HUES6 (cell line): ENCODE results near the gene AKAP6.

ENCODE experiments used
- H3K27ac ChIP-seq: 2 replicates; pipeline ENCODE4 v1.7.0; 2013; ENCODE audit warnings: low read depth, mild to moderate bottlenecking, low read length, inconsistent platforms
- H3K27me3 ChIP-seq: 2 replicates; pipeline ENCODE4 v1.6.1; 2013; ENCODE audit warnings: low read length; ENCODE audit not compliant: control insufficient read depth, insufficient read depth
- H3K36me3 ChIP-seq: 2 replicates; pipeline ENCODE4 v1.6.1; 2013; ENCODE audit warnings: low read length; ENCODE audit not compliant: control insufficient read depth, insufficient read depth
- H3K4me1 ChIP-seq: 2 replicates; pipeline ENCODE4 v1.6.1; 2013; ENCODE audit warnings: low read length; ENCODE audit not compliant: control insufficient read depth, insufficient read depth
- H3K4me3 ChIP-seq: 2 replicates; pipeline ENCODE4 v1.5.1; 2013; ENCODE audit warnings: low read depth, low read length
- H3K9ac ChIP-seq: one replicate; pipeline ENCODE4 v1.6.1; 2013; ENCODE audit warnings: mild to moderate bottlenecking, low read length
- H3K9me3 ChIP-seq: 2 replicates; pipeline ENCODE4 v1.6.1; 2013; ENCODE audit warnings: low read depth, low read length; ENCODE audit not compliant: control insufficient read depth, insufficient read depth

Gene AKAP6

DNA sequence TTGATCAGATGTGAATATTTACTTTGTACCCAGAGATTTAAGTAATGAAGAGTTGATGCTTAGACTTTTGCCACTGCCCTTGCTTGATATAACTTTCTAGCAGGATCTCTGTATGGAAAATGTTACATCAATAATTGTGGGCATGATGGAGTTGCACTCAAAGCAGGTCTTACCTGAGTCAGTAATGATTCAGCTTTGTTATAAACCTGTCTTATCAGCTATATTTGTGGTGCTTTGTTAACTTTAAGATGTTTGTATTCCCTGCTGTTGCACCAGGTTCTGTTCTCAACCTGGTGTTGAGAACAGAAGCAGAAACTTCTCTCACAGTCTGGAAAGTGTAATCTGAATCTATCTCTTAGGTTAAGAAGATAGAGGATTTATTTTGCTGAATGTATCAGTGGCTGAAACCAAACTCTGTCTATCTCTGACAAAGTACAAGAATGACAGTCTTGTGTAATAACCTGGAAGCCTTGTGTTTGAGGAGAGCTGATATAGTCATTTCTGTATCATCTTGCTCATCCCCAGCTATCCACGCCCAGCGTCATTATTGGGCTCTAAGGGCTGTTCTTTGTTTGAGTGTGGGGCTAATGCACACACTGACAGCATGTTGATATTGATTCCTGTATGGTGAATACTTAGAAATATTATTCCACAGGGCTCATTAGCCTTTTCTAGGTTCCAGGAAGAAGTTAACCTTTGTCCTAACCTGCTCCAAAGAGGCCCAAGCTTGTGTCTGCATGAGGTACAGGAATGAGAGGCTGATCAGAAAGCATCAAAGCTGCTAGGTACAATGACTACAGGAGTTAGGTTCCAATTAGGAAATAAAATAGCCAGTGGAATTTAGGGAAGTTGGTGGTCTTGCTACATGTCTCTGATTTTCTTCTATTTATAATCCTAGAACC lies 3.6 kb downstream of the AKAP6 start:
- no peak overlapping the region for H3K4me3 ChIP-seq
- H3K27ac ChIP-seq: no peak overlapping the region
- no peaks in the 10 kb centered on the region for H3K27me3 ChIP-seq
- no peaks in the 10 kb centered on the region for H3K36me3 ChIP-seq
- peaks cover 9% of the 10 kb centered on the region; the same call in 1 of the 2 replicates for H3K4me1 ChIP-seq
- H3K9ac ChIP-seq: no peak overlapping the region
- no peaks in the 10 kb centered on the region for H3K9me3 ChIP-seq

DNA sequence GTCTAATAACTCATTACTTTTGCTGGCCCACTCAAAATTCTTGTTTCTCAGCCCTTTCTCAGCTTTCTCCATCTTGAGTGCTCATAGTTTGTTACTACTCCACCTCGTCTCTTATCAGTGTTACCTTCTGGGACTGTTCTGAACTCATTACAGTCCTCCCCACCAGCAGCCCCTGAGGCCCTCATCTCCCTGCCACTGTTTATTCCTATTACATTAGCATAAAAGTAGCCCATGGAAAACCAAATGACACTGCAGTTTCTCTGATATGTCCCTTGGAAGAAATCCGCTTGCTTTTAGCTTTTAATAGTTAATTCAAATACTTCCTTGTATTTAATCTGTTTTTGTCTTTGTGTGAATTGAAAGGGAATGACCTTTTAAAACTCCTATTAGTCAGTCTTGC lies 7.6 kb downstream of the AKAP6 start:
- Histone ChIP-seq H3K4me1 (0 out of 2 replicates have a peak, but pooled peaks cover 6% of the 10 kb centered on the region), H3K4me3 (no peak overlapping the region), H3K36me3 (no peaks in the 10 kb centered on the region), H3K27me3 (no peaks in the 10 kb centered on the region), H3K9me3 (no peaks in the 10 kb centered on the region), H3K9ac (no peak overlapping the region), H3K27ac (no peak overlapping the region)

DNA sequence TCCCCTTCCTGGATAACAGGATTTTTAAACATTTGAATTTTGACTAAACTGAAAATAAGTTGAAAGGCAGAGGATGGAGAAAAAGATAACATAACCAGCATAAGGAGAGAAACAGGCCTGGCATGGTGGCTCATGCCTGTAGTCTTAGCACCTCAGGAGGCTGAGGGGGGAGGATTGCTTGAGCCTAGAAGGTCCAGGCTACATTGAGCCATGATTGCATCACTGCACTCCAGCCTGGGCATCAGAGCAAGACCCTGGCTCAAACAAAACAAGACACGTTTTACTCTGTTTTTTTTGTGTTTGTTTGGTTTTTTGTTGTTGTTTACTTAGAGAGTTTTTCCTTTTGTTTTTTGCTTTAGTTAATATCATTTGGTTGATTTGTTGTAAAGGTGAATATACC lies 8.7 kb downstream of the AKAP6 start:
- Histone ChIP-seq H3K9me3 (no peaks in the 10 kb centered on the region), H3K9ac (no peak overlapping the region), H3K27ac (no peak overlapping the region), H3K36me3 (no peaks in the 10 kb centered on the region), H3K4me1 (peaks cover 15% of the 10 kb centered on the region; the same call in 1 of the 2 replicates), H3K27me3 (no peaks in the 10 kb centered on the region), H3K4me3 (no peak overlapping the region)

DNA sequence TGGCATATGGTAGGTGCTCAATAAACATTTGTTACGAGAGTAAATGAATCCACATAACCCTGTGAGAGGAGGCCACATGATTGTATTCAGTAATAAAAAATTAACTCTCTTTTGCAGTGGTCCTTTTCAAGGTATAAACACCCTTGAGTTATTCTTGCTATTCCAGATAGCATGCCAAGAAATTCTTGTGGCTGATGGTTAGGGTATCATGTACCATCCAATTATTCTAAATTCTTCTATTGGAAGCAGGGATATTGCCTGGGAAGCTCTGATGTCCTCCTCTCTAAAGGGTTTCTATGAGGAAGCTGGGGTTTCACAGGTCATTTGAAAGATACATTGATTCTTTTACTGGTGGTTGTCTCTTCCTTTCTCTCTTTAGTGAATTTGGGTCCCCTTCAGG lies 10.1 kb downstream of the AKAP6 start:
- Histone ChIP-seq H3K9me3 (no peaks in the 10 kb centered on the region), H3K27me3 (no peaks in the 10 kb centered on the region), H3K4me1 (peaks cover 20% of the 10 kb centered on the region), H3K36me3 (no peaks in the 10 kb centered on the region), H3K27ac (no peak overlapping the region), H3K9ac (no peak overlapping the region), H3K4me3 (no peak overlapping the region)

DNA sequence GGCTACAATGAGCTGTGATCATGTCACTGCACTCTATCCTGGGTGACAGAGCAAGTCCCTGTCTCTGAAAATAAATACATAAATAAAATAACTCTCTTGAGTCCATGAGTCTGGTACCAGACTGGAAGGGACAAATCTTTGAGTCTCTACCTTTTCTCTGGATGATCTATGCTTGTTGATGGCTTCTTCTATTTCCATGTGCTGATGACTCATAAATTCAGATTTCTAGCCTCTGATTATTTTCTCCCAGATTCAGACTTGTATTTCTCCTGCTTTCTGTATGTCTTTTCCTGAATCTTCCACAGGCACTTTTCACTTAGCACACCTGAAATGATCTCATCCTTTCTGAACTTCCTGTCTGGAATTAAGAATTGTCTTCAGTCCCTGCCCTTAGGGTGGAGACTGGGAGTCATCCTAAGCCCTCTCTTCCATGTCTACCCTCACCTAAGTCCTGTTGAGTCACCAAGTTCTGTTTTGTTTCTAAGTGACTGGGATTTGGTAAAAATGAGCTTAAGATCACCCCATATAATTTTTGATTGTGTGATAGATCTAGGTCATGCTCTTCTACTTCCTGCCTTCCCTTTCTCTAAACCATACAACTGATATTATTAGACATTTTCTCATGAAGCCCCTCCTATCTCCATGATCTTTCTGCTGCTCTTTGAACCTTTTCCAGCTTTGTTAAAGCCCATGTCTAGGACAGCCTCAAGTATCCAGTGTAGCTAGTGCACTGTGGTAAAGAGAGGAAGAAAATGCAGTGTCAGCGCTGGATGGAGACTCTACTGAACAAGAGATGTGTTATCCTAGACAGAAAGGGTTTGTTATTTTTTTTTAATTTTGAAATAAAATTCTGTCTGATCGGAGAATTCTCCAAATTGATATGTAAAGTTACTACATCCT lies 13.1 kb downstream of the AKAP6 start:
- Histone ChIP-seq H3K27ac (no peak overlapping the region), H3K36me3 (no peaks in the 10 kb centered on the region), H3K9ac (no peak overlapping the region), H3K4me1 (peaks cover 14% of the 10 kb centered on the region), H3K27me3 (no peaks in the 10 kb centered on the region), H3K4me3 (no peak overlapping the region), H3K9me3 (no peaks in the 10 kb centered on the region)

DNA sequence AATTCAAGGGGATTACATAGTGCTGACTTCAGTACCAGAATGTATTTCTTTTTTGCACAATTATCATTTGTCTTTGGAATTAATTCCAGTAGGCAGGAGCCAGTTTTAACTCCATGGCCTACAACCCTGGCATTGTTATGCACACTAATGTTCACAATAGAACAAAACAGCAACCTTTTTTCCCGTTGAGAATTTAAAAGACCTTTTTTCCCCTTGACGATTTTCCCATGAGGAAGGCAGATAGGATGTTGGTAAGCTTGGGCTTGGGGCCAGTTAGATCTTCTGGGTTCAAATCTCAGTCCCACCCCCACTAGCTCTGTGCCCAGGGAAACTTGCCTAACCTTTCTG lies 13.7 kb downstream of the AKAP6 start:
- Histone ChIP-seq H3K4me1 (peaks cover 14% of the 10 kb centered on the region), H3K36me3 (no peaks in the 10 kb centered on the region), H3K9me3 (no peaks in the 10 kb centered on the region), H3K27me3 (no peaks in the 10 kb centered on the region), H3K27ac (no peak overlapping the region), H3K4me3 (no peak overlapping the region), H3K9ac (no peak overlapping the region)

DNA sequence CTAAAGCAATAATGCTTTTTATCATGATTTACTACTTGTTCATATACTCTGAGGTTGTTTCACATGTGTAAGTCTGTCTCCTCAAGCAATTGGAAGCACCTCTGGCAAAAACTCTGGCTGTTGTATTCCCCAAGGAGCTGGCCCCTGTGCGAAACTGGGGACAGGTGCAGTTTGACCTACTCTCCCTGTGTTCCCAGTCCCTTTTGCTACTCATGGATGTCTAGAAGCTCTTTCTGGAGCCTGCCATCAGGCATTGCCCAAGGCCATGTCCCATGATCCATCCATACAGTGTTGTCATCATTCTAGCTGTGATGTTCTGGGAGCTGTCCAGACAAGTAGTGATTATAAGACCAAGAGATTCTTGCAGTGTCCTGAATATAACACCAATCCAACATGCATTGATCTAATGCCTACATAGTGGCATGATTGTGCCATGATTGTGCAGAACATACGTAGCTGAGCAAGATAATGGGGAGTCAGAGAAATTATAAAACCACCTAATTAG lies 14.9 kb downstream of the AKAP6 start:
- H3K4me1 ChIP-seq: peaks cover 14% of the 10 kb centered on the region
- H3K36me3 ChIP-seq: no peaks in the 10 kb centered on the region
- H3K9me3 ChIP-seq: no peaks in the 10 kb centered on the region
- no peak overlapping the region for H3K27ac ChIP-seq
- no peak overlapping the region for H3K4me3 ChIP-seq
- no peak overlapping the region for H3K9ac ChIP-seq
- no peaks in the 10 kb centered on the region for H3K27me3 ChIP-seq

DNA sequence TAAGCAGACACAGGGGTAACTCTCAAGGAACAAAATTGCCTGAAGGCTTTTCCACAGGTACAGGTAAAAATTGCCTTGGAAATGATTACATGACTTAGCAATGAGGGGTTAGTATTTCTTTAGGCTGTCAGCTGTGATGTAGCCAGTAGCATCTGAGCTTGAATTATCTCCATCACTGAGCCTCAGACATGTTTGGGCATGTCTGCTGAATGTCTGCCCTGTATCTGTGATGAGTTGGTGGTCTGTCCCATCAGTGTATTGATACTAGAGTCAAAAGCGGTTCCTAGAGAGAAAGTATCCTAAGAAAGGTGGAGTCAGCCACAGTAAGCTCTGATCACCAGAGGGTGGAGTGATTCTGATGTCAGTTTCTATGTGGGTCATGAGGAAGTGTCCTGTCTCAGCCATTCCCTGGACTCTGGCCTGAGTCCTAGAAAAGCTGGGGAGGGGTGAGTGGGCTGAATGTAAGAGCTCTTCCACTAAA lies 16.3 kb downstream of the AKAP6 start:
- Histone ChIP-seq H3K4me3 (no peak overlapping the region), H3K27ac (no peak overlapping the region), H3K36me3 (no peaks in the 10 kb centered on the region), H3K4me1 (peaks cover 14% of the 10 kb centered on the region), H3K27me3 (no peaks in the 10 kb centered on the region), H3K9ac (no peak overlapping the region), H3K9me3 (no peaks in the 10 kb centered on the region)

DNA sequence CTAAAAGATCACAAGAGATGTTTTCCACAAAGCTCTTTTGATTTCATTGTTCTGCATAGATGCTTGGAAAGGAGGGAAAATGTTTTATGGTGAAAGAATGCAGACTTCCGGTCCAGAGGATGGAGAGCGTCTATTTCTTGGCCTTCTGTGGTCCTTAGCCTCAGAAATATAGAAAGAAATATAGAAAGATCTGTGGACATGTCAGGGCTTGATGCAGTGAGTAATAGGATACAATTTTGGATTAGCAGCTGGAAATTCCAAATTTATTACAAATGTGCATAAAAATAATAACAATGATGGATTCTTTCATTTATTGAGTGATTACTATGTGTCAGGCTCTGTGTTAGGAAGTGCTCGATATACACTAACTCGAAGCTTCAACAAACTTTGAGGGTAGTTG lies 20.2 kb downstream of the AKAP6 start:
- Histone ChIP-seq H3K27me3 (no peaks in the 10 kb centered on the region), H3K9me3 (no peaks in the 10 kb centered on the region), H3K4me3 (no peak overlapping the region), H3K9ac (no peak overlapping the region), H3K4me1 (no peaks in the 10 kb centered on the region; the same call in 1 of the 2 replicates), H3K36me3 (no peaks in the 10 kb centered on the region), H3K27ac (no peak overlapping the region)

DNA sequence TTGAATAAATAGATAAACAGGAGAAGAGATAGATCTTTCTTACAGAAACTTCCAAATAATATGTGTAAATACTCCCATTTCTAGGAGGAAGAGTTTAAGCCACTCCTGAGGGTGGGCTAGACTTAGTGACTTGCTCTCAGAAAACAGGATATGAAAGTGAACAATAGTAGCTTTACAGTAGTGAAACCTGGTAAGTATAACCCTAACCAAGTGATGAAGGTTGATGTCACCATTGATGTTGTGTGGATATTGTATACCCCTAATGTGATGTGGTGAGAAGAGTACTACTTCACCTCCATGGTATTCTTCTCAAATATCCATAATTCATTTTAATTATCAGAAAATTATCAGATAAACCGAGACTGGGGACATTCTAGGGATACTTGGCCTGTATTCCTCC lies 20.9 kb downstream of the AKAP6 start:
- no peak overlapping the region for H3K9ac ChIP-seq
- no peak overlapping the region for H3K4me3 ChIP-seq
- no peaks in the 10 kb centered on the region for H3K9me3 ChIP-seq
- no peaks in the 10 kb centered on the region; the same call in 1 of the 2 replicates for H3K4me1 ChIP-seq
- no peaks in the 10 kb centered on the region for H3K27me3 ChIP-seq
- H3K27ac ChIP-seq: no peak overlapping the region
- H3K36me3 ChIP-seq: no peaks in the 10 kb centered on the region

DNA sequence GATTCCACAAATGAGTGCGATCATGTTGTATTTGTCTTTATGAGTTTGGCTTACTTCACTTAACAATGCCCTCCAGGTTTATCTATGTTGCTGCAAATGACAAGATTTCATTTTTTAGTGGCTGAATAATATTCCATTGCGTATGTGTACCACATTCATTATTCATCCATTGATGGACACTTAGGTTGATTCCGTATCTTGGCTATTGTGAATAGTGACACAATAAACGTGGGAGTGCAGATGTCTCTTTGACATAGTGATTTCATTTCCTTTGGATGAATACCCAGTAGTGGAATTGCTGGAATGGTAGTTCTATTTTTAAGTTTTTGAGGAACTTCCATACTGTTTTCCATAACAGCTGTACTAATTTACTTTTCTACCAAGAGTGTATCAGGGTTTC lies 23.5 kb downstream of the AKAP6 start:
- H3K27me3 ChIP-seq: no peaks in the 10 kb centered on the region
- no peaks in the 10 kb centered on the region for H3K4me1 ChIP-seq
- H3K27ac ChIP-seq: no peak overlapping the region

More for the DNA sequence above, 23.5 kb downstream of the AKAP6 start:
- no peak overlapping the region for H3K4me3 ChIP-seq
- H3K36me3 ChIP-seq: no peaks in the 10 kb centered on the region
- no peak overlapping the region for H3K9ac ChIP-seq
- no peaks in the 10 kb centered on the region for H3K9me3 ChIP-seq
